B cell (primary cell): Measurements from ENCODE around the gene INPP5B.

Experiments used
- EZH2 ChIP-seq: IDR thresholded peaks from 2 replicates; pipeline ENCODE4 v1.6.1; 2012; ENCODE audit warnings: borderline replicate concordance, low read depth, mild to moderate bottlenecking, moderate library complexity, low read length; ENCODE audit not compliant: insufficient read depth, poor library complexity, severe bottlenecking
- TF ChIP-seq, protein P1 (sequence below): fragments of 200-600 bp; IDR thresholded peaks from one replicate; pipeline ENCODE4 v1.8.0; 2022; ENCODE audit warnings: antibody characterized with exemption, mild to moderate bottlenecking

DNA sequence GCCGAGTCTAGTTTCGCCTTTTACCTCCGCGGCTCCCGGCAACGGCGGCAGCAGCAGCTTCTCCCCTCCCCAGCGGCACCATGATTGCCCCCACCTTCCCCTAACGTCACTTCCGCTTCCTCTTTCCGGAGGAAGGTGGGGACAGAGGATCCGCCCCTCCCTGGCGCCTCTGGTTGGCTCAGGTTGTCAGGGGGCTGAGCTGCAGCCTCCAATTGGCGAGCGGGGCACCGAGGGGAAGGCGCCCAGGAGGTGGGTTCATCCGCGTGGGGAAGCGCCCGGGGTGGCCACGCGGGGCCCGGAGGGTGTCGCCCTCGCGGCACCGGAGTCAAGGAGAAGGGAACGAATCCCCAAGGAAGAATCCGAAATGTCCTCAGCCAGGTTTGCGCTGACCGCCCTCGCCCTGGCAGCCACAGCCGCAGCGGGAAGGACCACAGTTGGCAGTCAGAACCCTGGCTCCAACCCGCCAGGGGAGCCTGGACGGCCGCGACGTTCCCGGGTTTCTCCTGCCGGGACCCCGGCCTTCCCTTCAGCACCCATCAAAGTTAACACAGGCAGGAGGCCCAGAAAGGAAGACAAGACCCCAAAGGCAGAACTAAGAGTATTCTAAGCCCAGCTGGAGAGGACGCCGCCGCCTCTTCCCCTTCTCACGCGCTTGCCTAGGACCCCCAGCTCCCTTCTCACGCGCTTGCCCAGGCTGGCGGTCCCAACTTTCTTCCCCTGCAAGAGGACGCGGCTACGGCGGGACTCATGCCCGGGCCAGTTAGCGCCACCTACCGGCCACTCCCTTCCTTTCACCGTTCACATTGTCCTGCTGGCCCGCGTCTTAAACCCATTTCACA, 87.1 kb downstream of the INPP5B start, which contains the start of gene MTF1:
- TF ChIP-seq, protein P1, sequence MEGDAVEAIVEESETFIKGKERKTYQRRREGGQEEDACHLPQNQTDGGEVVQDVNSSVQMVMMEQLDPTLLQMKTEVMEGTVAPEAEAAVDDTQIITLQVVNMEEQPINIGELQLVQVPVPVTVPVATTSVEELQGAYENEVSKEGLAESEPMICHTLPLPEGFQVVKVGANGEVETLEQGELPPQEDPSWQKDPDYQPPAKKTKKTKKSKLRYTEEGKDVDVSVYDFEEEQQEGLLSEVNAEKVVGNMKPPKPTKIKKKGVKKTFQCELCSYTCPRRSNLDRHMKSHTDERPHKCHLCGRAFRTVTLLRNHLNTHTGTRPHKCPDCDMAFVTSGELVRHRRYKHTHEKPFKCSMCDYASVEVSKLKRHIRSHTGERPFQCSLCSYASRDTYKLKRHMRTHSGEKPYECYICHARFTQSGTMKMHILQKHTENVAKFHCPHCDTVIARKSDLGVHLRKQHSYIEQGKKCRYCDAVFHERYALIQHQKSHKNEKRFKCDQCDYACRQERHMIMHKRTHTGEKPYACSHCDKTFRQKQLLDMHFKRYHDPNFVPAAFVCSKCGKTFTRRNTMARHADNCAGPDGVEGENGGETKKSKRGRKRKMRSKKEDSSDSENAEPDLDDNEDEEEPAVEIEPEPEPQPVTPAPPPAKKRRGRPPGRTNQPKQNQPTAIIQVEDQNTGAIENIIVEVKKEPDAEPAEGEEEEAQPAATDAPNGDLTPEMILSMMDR, result peak; percentile 94
- TF ChIP-seq EZH2, result no peak
